GM18511 (cell line): ENCODE data around the gene SRPX2.
"Not testable (repeated sequence)": the region's sequence is repeated elsewhere in the genome, so short reads cannot be mapped to it uniquely, and the experiment has no call there.

Experiments used
- ATAC-seq: cut with Tn5 transposase; IDR thresholded peaks from one replicate; pipeline ENCODE4 v1.9.1; 2021; ENCODE audit warnings: mild to moderate bottlenecking, moderate library complexity; ENCODE audit not compliant: unreplicated experiment

SRPX2 gene

DNA sequence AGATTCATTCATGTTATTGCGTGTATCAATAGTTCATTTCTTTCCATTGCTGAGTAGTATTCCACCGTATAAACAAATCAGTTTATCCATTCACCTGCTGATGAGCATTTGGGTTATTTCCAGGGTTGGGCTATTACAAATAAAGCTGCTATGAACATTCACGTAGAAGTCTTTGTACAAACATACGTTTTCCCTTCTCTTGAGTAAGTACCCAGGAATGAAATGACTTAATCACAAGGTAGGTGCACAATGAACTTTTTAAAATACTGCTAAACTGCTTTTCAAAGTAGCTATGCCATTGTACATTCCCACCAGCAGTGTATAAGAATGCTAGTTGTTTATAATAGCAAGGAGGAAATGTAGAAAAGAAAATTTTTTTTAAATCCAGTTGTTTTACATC lies 52.0 kb downstream of the SRPX2 start:
- no peak for ATAC-seq

DNA sequence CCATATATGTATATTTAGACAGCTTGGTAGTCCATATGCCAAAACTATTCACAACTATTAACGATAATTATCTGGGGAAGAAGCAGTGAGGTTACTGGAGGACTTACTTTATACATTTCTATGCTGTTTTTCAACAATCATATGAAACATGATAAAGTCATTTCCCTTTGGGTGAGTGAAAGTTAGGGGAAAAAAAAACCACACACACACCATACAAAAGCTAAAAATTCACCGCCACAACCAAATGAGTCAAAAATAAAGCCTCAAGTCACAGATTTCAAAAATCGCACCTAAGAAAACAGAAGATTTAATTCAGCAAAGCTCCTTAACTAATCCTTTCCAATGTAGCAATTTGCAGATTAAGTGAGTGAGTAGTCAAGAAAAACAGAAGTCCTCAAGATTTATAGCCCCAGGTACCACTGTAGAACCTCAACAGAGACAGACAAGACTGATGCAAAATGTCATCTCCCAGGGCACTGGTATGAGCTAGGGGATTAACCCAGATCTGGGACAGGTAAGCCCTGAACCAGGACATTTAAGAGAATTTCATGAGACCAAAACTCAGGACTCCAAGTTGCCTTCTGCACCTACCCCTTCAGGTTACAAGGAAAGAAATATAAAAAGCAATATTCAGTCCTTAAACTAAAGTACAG lies 52.8 kb downstream of the SRPX2 start:
- no peak for ATAC-seq

DNA sequence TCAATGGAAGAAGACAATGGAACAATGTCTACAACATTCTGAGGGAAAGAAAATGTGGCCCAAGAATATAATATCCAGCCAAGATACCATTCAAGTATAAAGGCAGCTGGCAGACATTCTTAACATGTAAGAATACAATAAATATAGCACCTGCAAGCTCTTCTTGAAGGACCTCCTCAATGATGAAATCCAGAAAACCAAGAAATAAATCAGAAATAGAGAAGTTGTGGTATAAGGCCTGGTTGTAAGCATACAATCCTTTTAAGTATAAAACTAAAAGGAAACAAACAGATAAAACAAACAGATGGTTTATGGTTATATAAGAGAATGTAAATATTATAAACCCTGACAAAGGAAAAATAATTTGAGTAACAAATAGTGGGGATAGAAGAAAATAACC lies 54.6 kb downstream of the SRPX2 start:
- ATAC-seq, result no peak

DNA sequence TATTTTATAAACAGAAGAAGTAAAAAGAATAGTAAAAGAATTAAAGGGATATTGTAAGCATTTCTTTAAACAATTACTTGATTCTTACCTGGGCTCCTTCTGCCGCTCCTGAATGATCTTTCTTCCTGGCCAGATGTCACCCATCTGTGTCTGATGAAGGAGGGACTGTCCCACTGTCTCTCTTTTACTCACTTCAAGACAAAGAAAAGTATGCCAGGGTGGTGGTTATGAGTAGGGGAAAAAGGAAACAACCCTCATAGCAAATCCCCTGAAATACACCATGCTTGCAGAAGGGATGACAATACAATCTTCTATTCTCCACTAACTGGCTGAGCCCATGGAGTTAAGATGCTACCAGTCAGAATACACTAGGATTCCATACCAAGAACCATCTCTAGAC lies 56.8 kb downstream of the SRPX2 start:
- ATAC-seq, result peak; percentile 61

DNA sequence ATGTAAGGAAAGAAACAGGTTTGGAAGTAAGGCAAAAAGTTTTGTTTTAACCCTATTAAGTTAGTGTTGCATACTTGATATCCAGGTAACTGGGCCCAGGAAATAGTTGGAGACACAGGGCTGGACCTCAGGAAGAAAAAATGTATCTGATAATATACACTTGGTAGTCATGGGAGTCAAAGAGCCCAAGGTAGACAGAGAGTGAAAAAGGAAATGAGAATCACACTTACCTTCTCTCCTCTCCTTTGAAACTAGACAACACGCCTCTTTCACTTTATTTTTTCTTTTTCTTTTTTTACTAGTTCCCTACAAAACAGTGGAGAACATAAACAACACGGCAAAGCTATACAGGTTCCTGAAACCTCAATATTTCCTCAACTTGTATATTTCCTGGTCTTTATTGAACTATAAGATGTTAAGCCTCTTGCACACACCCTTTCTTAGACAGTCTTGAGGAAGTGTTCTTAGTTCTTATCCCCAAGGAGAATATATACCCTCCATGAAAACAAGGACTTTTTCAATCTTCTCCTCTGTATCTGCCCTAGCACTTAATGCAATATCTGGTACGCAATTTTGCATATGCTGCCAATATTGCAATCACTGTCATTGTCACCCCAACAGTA lies 60.7 kb downstream of the SRPX2 start:
- no peak for ATAC-seq

DNA sequence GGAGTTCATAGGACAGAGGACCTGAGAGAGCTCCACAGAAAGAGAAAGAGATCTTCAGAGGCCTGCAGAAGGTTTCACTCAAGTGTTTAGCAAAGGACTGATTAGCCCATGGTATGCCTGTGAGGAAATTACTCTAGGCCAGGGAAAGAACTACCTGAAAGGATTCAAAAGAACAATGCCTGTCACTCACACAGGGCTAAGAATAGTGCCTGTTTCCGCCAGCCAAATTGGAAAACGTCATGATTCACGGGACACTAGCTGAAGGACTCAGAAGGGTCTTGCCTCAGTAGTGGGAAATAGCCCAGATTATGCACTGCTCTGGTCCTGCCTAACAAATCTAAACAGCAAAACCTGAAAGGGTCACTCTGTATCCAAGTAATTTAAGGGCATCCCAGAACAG lies 66.8 kb downstream of the SRPX2 start:
- no peak for ATAC-seq

DNA sequence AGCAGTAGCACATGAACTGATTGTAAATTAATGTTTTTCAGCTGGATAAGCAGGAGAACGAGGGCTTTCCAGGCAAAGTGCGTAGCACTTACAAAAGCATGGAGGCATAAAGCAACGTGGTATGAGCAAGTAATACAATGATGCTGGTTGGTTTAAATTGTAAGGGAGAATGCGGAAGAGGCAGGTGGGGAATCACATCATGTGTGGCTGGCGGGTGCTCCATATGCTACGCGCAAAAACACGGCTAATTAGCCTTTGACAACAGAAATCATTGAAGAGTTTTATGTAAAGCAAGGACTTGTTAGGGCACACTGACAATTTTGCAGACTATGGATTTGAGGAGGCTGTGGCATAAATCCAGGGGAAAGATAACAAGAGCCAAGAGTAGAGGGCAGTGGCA lies 73.4 kb downstream of the SRPX2 start:
- ATAC-seq, result no peak

DNA sequence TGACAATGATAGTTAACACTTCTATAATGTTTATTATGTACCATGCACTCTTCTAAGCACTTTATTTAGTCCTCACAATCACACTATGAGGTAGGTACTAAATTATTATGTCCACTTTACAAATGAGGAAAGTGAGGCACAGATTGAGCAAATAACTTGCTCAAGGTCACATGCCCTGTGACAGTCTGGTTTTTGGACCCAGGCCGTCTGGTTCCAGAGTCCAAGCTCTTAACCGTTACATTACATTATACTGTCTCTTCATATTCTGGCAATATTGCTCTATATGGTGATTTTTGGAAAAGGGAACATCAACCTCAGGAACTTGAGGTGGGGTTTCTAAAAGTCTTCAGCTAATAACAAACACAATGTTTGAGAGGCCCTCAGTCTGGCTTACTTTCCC lies 75.1 kb downstream of the SRPX2 start:
- no peak for ATAC-seq

DNA sequence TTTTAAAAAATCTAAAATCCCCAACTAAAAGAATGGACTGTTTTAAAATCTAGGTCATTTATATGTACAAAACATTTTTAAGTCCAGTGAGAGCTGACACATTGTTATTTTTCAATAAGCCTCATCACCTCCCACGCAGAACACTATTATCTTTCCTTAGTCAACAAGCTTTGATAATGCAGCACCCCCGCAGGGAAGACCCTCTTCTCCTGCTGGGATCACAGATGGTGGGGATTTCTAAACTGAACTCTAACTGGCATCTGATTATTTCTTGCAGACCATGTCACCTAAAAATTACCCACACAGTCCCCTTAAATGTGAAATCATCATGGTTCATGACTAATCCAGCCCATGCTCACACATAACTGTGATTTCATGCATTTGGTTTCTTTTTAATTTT lies 76.3 kb downstream of the SRPX2 start:
- ATAC-seq, result no peak

DNA sequence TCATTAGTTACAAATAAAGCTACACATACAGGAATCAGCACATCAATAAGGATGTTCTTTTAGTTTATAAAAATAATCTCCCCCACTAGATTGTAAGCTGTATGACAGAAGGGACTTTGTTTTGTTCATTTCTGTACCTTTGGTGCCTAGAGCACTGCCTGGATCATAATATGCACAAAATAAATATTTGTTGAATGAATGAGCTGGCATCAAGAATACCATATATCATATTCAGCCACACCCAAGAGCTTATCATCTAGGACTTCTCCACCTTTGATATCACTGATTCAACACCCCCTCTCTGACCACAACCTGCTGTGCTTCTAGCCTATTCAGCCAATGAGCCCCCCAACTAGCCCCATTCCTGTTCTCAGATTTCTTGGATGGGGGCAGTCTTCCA lies 77.3 kb downstream of the SRPX2 start:
- ATAC-seq, result no peak

DNA sequence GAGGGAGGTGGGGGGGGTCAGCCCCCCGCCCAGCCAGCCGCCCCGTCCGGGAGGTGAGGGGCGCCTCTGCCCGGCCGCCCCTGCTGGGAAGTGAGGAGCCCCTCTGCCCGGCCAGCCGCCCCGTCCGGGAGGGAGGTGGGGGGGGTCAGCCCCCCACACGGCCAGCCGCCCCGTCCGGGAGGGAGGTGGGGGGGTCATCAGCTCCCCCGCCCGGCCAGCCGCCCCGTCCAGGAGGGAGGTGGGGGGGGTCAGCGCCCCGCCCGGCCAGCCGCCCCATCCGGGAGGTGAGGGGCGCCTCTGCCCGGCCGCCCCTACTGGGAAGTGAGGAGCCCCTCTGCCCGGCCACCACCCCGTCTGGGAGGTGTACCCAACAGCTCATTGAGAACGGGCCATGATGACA lies 80.0 kb downstream of the SRPX2 start:
- ATAC-seq, result not testable (repeated sequence)
